HepG2 (cell line): Measurements from ENCODE around the gene TAF1A.

ENCODE experiments used
- BHLHE40 ChIP-seq: IDR thresholded peaks from 2 replicates; pipeline ENCODE4 v1.6.1; 2011; ENCODE audit warnings: low read length, improper control_type of control experiment
- REL ChIP-seq: sonication (generic); formaldehyde crosslinking; conservative IDR thresholded peaks from 2 replicates; pipeline ENCODE4 v1.8.0; 2022; ENCODE audit warnings: mild to moderate bottlenecking, missing genetic modification reagents, moderate library complexity
- REXO4 ChIP-seq: sonication (generic); formaldehyde crosslinking; IDR thresholded peaks from 2 replicates; pipeline ENCODE4 v1.8.0; 2022; ENCODE audit warnings: missing genetic modification reagents, mild to moderate bottlenecking, borderline replicate concordance
- TARDBP ChIP-seq: sonication (generic); formaldehyde crosslinking; IDR thresholded peaks from 2 replicates; pipeline ENCODE4 v1.8.0; 2022; ENCODE audit warnings: mild to moderate bottlenecking, missing genetic modification reagents
- ZNF263 ChIP-seq: sonication (generic); formaldehyde crosslinking; IDR thresholded peaks from 2 replicates; pipeline ENCODE4 v1.4.0; 2020; ENCODE audit warnings: missing genetic modification reagents
- TF ChIP-seq, protein P1 (sequence below): sonication (generic); formaldehyde crosslinking; IDR thresholded peaks from 2 replicates; pipeline ENCODE4 v1.5.0; 2020; ENCODE audit warnings: missing genetic modification reagents
- TF ChIP-seq, protein P2 (sequence below): sonication (generic); formaldehyde crosslinking; IDR thresholded peaks from 2 replicates; pipeline ENCODE4 v1.4.0; 2020; ENCODE audit warnings: missing genetic modification reagents
- TF ChIP-seq, protein P3 (sequence below): sonication (generic); formaldehyde crosslinking; IDR thresholded peaks from 2 replicates; pipeline ENCODE4 v1.8.1; 2023; ENCODE audit warnings: mild to moderate bottlenecking, missing genetic modification reagents, borderline replicate concordance

DNA sequence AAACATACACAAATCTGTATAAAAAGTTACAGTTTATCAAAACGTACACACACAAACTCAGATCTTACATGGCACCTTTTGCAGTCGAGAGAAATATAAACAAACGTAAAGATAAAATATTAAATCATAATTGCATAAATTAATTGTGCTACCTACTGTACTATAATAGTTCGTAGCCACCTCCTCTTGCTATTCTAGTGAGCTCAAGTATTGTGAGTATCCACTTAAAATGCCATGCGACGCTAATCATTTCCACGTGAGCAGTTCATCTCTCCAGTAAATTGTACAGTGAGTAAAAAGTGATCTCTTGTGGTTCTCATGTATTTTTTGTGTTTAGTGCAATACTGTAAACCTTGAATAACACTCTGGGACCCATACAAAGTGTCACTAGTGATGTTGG lies 34.5 kb upstream of the TAF1A start:
- TF ChIP-seq, protein P1, sequence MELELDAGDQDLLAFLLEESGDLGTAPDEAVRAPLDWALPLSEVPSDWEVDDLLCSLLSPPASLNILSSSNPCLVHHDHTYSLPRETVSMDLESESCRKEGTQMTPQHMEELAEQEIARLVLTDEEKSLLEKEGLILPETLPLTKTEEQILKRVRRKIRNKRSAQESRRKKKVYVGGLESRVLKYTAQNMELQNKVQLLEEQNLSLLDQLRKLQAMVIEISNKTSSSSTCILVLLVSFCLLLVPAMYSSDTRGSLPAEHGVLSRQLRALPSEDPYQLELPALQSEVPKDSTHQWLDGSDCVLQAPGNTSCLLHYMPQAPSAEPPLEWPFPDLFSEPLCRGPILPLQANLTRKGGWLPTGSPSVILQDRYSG (CRISPR knock-in tag) = no peak
- TF ChIP-seq REL (CRISPR knock-in tag) (no peak), REXO4 (CRISPR knock-in tag) (no peak), ZNF263 (no peak), TARDBP (CRISPR knock-in tag) (no peak), BHLHE40 (no peak)
- TF ChIP-seq, protein P2, sequence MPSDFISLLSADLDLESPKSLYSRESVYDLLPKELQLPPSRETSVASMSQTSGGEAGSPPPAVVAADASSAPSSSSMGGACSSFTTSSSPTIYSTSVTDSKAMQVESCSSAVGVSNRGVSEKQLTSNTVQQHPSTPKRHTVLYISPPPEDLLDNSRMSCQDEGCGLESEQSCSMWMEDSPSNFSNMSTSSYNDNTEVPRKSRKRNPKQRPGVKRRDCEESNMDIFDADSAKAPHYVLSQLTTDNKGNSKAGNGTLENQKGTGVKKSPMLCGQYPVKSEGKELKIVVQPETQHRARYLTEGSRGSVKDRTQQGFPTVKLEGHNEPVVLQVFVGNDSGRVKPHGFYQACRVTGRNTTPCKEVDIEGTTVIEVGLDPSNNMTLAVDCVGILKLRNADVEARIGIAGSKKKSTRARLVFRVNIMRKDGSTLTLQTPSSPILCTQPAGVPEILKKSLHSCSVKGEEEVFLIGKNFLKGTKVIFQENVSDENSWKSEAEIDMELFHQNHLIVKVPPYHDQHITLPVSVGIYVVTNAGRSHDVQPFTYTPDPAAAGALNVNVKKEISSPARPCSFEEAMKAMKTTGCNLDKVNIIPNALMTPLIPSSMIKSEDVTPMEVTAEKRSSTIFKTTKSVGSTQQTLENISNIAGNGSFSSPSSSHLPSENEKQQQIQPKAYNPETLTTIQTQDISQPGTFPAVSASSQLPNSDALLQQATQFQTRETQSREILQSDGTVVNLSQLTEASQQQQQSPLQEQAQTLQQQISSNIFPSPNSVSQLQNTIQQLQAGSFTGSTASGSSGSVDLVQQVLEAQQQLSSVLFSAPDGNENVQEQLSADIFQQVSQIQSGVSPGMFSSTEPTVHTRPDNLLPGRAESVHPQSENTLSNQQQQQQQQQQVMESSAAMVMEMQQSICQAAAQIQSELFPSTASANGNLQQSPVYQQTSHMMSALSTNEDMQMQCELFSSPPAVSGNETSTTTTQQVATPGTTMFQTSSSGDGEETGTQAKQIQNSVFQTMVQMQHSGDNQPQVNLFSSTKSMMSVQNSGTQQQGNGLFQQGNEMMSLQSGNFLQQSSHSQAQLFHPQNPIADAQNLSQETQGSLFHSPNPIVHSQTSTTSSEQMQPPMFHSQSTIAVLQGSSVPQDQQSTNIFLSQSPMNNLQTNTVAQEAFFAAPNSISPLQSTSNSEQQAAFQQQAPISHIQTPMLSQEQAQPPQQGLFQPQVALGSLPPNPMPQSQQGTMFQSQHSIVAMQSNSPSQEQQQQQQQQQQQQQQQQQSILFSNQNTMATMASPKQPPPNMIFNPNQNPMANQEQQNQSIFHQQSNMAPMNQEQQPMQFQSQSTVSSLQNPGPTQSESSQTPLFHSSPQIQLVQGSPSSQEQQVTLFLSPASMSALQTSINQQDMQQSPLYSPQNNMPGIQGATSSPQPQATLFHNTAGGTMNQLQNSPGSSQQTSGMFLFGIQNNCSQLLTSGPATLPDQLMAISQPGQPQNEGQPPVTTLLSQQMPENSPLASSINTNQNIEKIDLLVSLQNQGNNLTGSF = no peak
- TF ChIP-seq, protein P3, sequence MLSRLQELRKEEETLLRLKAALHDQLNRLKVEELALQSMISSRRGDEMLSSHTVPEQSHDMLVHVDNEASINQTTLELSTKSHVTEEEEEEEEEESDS = no peak
